Loucy (cell line): Measurements from ENCODE around the gene BCO1.

Experiments used
- EZH2phosphoT487 ChIP-seq: fragments of 200-600 bp; IDR thresholded peaks from 2 replicates; pipeline ENCODE4 v1.6.1; 2018; ENCODE audit warnings: antibody characterized with exemption, mild to moderate bottlenecking, moderate library complexity, borderline replicate concordance
- TF ChIP-seq, protein P1 (sequence below): fragments of 200-600 bp; sonication (generic); conservative IDR thresholded peaks from 2 replicates; pipeline ENCODE4 v1.5.1; 2014; ENCODE audit warnings: mild to moderate bottlenecking, antibody characterized with exemption, low read length

DNA sequence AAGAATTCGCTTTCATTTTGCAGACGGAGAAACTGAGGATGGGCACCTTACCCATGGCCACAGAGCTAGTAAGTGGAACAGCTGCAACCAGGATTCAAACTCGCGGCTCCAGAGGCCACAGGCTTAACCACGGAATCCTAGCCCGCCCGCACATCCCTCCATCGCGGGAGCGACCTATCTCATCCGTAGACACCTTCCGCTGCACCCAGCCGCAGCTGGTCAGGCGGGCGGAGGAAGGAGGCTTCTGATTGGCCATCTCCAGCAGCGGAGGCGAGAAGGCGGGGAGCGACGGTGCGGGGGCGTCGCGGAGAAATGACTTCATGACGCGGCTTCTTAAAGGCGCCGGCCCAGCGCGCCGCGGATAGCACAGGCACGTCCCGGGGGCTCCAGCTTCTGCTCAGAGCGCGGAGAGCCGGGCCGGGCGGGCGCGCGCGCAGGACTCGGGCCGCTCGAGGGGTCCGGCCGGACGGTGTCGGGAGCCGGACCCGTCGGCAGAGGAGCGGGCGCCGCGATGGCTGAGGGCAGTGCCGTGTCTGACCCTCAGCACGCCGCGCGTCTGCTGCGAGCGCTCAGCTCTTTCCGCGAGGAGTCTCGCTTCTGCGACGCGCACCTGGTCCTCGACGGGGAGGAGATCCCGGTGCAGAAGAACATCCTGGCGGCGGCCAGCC is 76.2 kb downstream of the BCO1 start, which contains the start of gene GAN:
- TF ChIP-seq, protein P1, sequence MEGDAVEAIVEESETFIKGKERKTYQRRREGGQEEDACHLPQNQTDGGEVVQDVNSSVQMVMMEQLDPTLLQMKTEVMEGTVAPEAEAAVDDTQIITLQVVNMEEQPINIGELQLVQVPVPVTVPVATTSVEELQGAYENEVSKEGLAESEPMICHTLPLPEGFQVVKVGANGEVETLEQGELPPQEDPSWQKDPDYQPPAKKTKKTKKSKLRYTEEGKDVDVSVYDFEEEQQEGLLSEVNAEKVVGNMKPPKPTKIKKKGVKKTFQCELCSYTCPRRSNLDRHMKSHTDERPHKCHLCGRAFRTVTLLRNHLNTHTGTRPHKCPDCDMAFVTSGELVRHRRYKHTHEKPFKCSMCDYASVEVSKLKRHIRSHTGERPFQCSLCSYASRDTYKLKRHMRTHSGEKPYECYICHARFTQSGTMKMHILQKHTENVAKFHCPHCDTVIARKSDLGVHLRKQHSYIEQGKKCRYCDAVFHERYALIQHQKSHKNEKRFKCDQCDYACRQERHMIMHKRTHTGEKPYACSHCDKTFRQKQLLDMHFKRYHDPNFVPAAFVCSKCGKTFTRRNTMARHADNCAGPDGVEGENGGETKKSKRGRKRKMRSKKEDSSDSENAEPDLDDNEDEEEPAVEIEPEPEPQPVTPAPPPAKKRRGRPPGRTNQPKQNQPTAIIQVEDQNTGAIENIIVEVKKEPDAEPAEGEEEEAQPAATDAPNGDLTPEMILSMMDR, result no peak
- no peak for TF ChIP-seq EZH2phosphoT487
